ENCODE data around the gene GOLM1.
"Not testable (repeated sequence)": the region's sequence is repeated elsewhere in the genome, so short reads cannot be mapped to it uniquely, and the experiment has no call there.

The GOLM1 gene

GRCh38 chr9:86072394-86072877 lies 26.9 kb downstream of the GOLM1 start:
- Mint-ChIP-seq H3K27ac (no peak overlapping the region), H3K4me1 (ENCODE audit: low read depth) (peaks cover 3% of the 10 kb centered on the region), H3K27me3 (ENCODE audit: low read depth) (no peaks in the 10 kb centered on the region), H3K9me3 (no peaks in the 10 kb centered on the region), H3K36me3 (ENCODE audit: low read depth) (no peaks in the 10 kb centered on the region), H3K4me3 (no peak overlapping the region)

DNA sequence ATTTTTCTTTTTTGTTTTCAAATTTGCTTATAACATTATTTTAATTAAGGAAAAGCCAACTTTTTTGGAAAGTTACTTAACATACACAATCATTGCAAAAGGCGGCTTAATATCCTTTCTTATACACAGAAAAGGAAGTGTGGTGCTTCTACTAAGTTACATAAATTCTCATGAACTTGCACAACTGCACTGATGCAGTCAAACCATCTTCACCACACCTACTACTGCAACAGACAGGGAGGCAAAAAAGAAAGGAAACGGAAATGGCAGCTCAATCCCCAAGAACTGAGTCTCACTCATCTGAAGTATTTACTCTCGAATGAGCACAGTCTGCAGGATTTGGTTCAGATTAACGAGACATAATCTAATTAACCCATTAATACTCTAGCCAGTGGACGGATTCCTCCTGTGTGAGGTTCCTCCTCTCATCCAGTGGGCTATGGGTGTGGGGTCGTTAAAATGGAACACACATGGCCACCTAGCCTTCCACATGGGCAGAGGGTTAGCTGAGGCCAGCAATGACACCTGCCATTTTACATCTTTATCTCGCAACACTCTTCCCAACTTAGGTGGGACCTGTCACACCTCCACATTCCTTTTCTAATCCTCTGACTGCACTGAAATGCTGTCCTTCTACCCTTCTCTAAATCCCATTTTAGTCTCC lies 30.0 kb downstream of the GOLM1 start:
- Mint-ChIP-seq H3K4me1 (ENCODE audit: low read depth) (no peaks in the 10 kb centered on the region), H3K27me3 (ENCODE audit: low read depth) (no peaks in the 10 kb centered on the region), H3K9me3 (no peaks in the 10 kb centered on the region), H3K4me3 (no peak overlapping the region), H3K36me3 (ENCODE audit: low read depth) (no peaks in the 10 kb centered on the region), H3K27ac (no peak overlapping the region)

DNA sequence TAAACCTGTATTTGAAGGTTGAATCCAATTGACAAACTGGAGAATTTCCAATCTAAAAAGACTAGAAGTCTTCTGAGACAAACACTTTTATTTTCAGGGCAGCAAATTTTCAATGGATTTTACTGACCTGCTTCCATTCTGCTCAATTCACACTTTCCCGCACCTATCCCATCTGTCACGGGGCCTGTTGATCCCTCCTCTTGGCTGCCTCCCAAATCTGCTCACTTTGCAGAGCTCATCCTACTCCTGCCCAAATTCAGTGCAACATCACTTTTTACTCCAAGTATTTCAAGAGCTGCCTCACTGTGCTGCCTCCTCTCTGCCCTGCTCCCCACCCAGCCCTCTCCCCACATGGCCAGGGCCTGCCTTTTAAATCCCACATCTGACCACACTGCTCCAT lies 35.1 kb downstream of the GOLM1 start:
- H3K27me3 Mint-ChIP-seq (ENCODE audit: low read depth), result no peaks in the 10 kb centered on the region
- peaks cover 3% of the 10 kb centered on the region for H3K4me1 Mint-ChIP-seq (ENCODE audit: low read depth)
- no peak overlapping the region for H3K27ac Mint-ChIP-seq
- H3K36me3 Mint-ChIP-seq (ENCODE audit: low read depth), result no peaks in the 10 kb centered on the region
- no peak overlapping the region for H3K4me3 Mint-ChIP-seq
- no peaks in the 10 kb centered on the region for H3K9me3 Mint-ChIP-seq

- Mint-ChIP-seq H3K27ac (no peak overlapping the region), H3K27me3 (ENCODE audit: low read depth) (no peaks in the 10 kb centered on the region), H3K4me1 (ENCODE audit: low read depth) (peaks cover 3% of the 10 kb centered on the region), H3K4me3 (no peak overlapping the region), H3K36me3 (ENCODE audit: low read depth) (no peaks in the 10 kb centered on the region), H3K9me3 (no peaks in the 10 kb centered on the region)
Measured at GRCh38 chr9:86062845-86063693, 36.3 kb downstream of the GOLM1 start.

- H3K27ac Mint-ChIP-seq, result no peak overlapping the region
- no peak overlapping the region for H3K4me3 Mint-ChIP-seq
- H3K9me3 Mint-ChIP-seq, result no peaks in the 10 kb centered on the region
- no peaks in the 10 kb centered on the region for H3K27me3 Mint-ChIP-seq (ENCODE audit: low read depth)
- peaks cover 3% of the 10 kb centered on the region for H3K4me1 Mint-ChIP-seq (ENCODE audit: low read depth)
- no peaks in the 10 kb centered on the region for H3K36me3 Mint-ChIP-seq (ENCODE audit: low read depth)
Measured at GRCh38 chr9:86061972-86062739, 37.2 kb downstream of the GOLM1 start.

DNA sequence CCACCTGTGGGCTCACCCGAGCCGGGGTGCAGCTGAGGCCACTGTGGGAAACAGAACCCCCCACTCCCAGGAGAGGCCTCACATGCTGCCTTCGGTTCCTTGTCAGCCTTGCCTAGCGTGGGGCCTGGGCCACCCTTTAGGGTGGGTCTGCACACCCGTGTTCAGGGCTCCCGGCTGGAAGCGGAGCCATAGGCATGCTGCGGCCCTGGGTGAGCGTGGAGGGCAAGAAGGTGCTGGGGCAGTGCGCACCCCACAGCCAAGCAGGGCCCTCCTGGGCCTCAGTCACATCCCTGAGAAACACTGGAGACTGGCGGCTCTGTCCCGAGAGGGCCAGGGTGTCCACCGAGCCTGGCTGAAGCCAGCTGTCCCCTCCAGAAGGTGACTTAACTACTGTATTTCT lies 41.9 kb downstream of the GOLM1 start:
- H3K4me3 Mint-ChIP-seq, result no peak overlapping the region
- no peaks in the 10 kb centered on the region for H3K9me3 Mint-ChIP-seq
- H3K27ac Mint-ChIP-seq, result no peak overlapping the region
- H3K27me3 Mint-ChIP-seq (ENCODE audit: low read depth), result no peaks in the 10 kb centered on the region
- H3K4me1 Mint-ChIP-seq (ENCODE audit: low read depth), result no peaks in the 10 kb centered on the region
- H3K36me3 Mint-ChIP-seq (ENCODE audit: low read depth), result no peaks in the 10 kb centered on the region

DNA sequence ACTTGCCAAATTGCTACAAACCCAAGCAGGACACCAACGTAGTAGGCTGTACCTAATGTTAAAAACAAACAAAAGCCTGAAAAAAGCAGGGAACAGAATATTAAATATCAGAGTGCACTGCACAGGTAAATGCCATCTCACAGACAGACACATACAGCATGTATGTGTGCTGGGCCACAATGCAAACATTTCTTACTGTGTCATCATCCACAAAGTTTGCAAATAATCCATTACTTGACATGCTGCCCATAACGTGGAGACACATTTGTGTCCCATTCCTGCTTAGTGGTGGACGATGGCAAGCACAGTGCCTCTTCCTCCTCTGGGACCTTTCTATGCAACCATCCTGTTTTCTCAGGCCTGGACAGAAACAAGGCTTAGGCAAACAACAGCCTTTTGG lies 44.7 kb downstream of the GOLM1 start:
- Mint-ChIP-seq H3K27me3 (ENCODE audit: low read depth) (peaks cover 15% of the 10 kb centered on the region), H3K27ac (no peak overlapping the region), H3K36me3 (ENCODE audit: low read depth) (no peaks in the 10 kb centered on the region), H3K4me3 (no peak overlapping the region), H3K9me3 (no peaks in the 10 kb centered on the region), H3K4me1 (ENCODE audit: low read depth) (no peaks in the 10 kb centered on the region)

DNA sequence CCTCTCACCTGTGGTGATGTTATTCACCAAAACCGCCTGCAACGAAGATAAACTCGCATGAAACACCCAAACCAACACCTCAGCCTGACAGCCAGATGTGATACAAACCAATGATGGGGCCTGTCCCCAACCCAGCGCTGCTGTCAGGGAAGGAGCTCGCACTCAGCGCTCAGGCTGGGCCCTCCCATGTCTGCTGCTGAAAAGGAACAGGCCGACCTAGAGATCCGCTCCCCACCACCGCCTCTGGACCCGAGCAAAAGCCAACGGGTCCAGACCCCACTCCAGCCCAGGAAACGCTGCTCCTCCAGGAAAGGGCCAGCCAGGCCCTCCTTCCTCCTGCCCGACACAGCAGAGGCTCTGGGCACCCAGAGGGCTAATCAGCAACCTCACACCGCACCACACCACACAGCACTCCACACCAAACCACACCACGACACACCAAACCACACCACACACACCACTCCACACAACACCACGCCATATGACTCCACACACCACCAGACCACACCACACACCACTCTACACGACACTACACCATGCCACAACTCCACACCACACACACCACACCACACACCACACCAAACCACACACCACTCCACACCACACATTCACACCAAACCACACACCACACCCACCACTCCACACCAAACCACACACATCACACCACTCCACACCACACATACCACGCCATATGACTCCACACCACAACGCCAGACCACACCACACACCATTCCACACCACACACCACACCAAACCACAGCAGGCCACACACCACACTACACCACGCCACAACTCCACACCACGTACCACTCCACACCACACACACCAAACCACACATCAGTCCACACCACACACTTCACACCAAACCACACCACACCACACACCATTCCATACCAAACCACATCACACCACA lies 46.5 kb downstream of the GOLM1 start:
- Mint-ChIP-seq H3K4me3 (no peak overlapping the region), H3K27me3 (ENCODE audit: low read depth) (peaks cover 18% of the 10 kb centered on the region), H3K4me1 (ENCODE audit: low read depth) (no peaks in the 10 kb centered on the region), H3K27ac (no peak overlapping the region), H3K9me3 (no peaks in the 10 kb centered on the region), H3K36me3 (ENCODE audit: low read depth) (no peaks in the 10 kb centered on the region)

GRCh38 chr9:86048018-86048742 lies 51.2 kb downstream of the GOLM1 start:
- not testable (repeated sequence) for H3K36me3 Mint-ChIP-seq (ENCODE audit: low read depth)
- peaks cover 18% of the 10 kb centered on the region for H3K27me3 Mint-ChIP-seq (ENCODE audit: low read depth)

GRCh38 chr9:86047361-86047760 lies 52.0 kb downstream of the GOLM1 start:
- no peaks in the 10 kb centered on the region for H3K36me3 Mint-ChIP-seq (ENCODE audit: low read depth)
- H3K27ac Mint-ChIP-seq, result no peak overlapping the region
- H3K4me1 Mint-ChIP-seq (ENCODE audit: low read depth), result no peaks in the 10 kb centered on the region
- H3K27me3 Mint-ChIP-seq (ENCODE audit: low read depth), result peaks cover 18% of the 10 kb centered on the region
- H3K9me3 Mint-ChIP-seq, result no peaks in the 10 kb centered on the region
- no peak overlapping the region for H3K4me3 Mint-ChIP-seq

More at GRCh38 chr9:86048018-86048742, 51.2 kb downstream of the GOLM1 start:
- H3K27ac Mint-ChIP-seq; H3K9me3 Mint-ChIP-seq; H3K4me3 Mint-ChIP-seq; H3K4me1 Mint-ChIP-seq (ENCODE audit: low read depth): not testable (repeated sequence)

DNA sequence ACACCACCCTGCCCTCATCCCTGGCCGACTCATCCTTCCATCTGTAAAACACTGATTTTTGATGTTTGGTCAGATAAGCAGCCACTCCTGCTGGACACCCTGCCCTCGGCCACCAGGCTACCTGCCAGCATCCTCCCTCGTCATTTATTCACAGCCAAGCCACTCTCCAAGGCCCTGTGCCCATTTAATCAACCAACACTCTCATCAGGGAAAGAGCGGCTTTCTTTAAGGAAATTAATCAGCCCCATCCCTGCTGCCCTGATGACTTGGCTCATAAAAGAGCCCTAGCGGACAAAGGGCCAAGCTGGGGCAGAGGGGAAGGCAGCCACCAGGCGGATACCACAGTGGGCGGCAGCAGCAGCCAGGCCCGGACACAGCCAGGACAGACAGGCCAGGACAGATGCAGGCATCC lies 52.4 kb downstream of the GOLM1 start:
- Mint-ChIP-seq H3K4me3 (no peak overlapping the region), H3K27ac (no peak overlapping the region), H3K9me3 (no peaks in the 10 kb centered on the region), H3K36me3 (ENCODE audit: low read depth) (no peaks in the 10 kb centered on the region), H3K4me1 (ENCODE audit: low read depth) (no peaks in the 10 kb centered on the region), H3K27me3 (ENCODE audit: low read depth) (peaks cover 18% of the 10 kb centered on the region)

DNA sequence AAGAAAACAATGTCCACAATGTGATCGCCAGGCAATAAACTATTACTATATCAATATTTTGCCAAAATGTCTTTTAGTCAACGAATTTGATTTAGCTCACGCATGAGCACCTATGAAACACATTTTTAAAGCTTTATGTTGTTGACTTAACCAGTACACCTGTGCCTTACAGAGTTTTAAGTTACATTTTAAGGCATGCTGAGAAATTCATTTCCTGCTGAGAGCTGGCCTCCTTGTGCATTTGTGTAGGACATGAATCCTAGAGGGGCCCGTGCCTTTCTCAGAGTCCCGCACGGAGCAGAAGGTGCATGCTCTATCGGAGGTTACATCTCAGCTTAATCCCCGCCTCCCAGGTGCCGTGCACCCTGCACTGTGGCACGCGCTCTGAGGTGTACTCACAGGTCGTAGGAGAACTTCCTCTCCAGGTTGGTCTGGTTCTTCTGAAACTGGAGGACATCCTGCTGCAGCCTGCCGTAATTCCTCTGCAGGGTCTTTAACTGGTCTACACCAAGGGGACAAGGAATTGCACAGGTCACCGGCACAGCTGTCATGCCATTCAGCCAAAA lies 53.2 kb downstream of the GOLM1 start:
- H3K9me3 Mint-ChIP-seq, result no peaks in the 10 kb centered on the region
- no peaks in the 10 kb centered on the region for H3K36me3 Mint-ChIP-seq (ENCODE audit: low read depth)
- H3K4me3 Mint-ChIP-seq, result no peak overlapping the region
- no peaks in the 10 kb centered on the region for H3K4me1 Mint-ChIP-seq (ENCODE audit: low read depth)
- no peak overlapping the region for H3K27ac Mint-ChIP-seq
- peaks cover 12% of the 10 kb centered on the region for H3K27me3 Mint-ChIP-seq (ENCODE audit: low read depth)

- Mint-ChIP-seq H3K27me3 (ENCODE audit: low read depth) (peaks cover 7% of the 10 kb centered on the region), H3K4me1 (ENCODE audit: low read depth) (no peaks in the 10 kb centered on the region), H3K9me3 (no peaks in the 10 kb centered on the region), H3K36me3 (ENCODE audit: low read depth) (no peaks in the 10 kb centered on the region), H3K4me3 (no peak overlapping the region), H3K27ac (no peak overlapping the region)
Measured at GRCh38 chr9:86045654-86046053, 53.7 kb downstream of the GOLM1 start.

All from T-helper 1 cell treated with Interleukin-12 subunit alpha and Interleukin-12 subunit beta and Interleukin-4 antibody, amounts not matched to agents 30 μg/mL and 1 μg/mL, for 36 hours (primary cell).